ENCODE results near the gene CDKN1B. TPM values are rescaled to one million over a fixed set of nuclear protein-coding genes. Genes with fewer than 3 reads are reported as not detected.

CDKN1B gene
- total and polyA plus RNA-seq, 2 of the 13 experiments (the other 11 are each of a cell fraction or from before 2014, with no cell fraction given) = 20.1 to 37.2 TPM

DNA sequence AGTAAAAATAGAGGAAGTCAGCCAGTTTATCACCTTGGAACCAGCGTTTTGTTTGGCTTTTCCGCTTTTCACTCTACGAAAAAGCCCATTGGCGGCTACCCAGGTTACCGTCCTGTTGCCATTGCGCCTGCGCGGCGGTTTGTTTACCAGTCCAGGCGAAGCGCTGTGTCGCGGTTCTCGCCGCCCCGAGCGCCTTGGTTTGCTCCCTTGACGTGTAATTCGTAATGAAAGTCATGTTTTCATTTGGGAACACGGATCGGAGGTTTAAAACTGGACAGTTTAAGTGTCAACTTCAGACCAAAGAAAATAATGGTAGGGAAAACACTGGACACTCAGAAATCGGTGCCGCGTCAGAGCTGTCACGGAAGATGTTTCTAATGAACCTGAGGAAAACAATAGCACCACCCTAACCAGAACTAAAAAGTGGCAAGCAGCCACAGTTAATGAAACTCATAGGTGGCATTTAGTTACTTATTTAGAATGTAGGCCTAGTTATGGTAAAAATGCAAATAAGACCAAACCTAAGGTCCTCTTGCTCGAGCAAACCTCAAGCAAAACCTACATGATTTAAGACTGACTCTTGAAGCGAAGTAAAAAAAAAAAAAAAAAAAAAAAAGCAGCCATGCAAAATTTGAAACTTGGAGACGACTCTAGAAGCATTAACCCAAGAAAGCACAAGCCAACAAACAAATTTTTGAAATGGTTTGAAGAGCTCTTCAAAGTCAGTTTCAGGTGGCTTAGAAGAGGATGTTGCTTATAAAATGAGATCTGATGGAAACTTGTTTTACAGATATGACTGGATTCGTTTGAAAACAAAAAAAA lies 20.4 kb upstream of the CDKN1B start (continued):
- TF ChIP-seq, protein P1, sequence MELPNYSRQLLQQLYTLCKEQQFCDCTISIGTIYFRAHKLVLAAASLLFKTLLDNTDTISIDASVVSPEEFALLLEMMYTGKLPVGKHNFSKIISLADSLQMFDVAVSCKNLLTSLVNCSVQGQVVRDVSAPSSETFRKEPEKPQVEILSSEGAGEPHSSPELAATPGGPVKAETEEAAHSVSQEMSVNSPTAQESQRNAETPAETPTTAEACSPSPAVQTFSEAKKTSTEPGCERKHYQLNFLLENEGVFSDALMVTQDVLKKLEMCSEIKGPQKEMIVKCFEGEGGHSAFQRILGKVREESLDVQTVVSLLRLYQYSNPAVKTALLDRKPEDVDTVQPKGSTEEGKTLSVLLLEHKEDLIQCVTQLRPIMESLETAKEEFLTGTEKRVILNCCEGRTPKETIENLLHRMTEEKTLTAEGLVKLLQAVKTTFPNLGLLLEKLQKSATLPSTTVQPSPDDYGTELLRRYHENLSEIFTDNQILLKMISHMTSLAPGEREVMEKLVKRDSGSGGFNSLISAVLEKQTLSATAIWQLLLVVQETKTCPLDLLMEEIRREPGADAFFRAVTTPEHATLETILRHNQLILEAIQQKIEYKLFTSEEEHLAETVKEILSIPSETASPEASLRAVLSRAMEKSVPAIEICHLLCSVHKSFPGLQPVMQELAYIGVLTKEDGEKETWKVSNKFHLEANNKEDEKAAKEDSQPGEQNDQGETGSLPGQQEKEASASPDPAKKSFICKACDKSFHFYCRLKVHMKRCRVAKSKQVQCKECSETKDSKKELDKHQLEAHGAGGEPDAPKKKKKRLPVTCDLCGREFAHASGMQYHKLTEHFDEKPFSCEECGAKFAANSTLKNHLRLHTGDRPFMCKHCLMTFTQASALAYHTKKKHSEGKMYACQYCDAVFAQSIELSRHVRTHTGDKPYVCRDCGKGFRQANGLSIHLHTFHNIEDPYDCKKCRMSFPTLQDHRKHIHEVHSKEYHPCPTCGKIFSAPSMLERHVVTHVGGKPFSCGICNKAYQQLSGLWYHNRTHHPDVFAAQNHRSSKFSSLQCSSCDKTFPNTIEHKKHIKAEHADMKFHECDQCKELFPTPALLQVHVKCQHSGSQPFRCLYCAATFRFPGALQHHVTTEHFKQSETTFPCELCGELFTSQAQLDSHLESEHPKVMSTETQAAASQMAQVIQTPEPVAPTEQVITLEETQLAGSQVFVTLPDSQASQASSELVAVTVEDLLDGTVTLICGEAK (IDR thresholded peaks at IDR 0.05) = no peak
- TF ChIP-seq, protein P1 (CRISPR knock-in tag; IDR thresholded peaks at IDR 0.05) = no peak
- TF ChIP-seq ZNF383 (CRISPR knock-in tag; IDR thresholded peaks at IDR 0.05; ENCODE audit: borderline replicate concordance) (no peak), ZBTB21 (CRISPR knock-in tag; IDR thresholded peaks at IDR 0.05) (0 out of 2 replicates have a peak, but pooled peaks have one; percentile 17), BRCA1 (CRISPR knock-in tag; IDR thresholded peaks at IDR 0.05) (no peak), PHF20 (CRISPR knock-in tag; IDR thresholded peaks at IDR 0.05) (no peak), ATAD3A (CRISPR knock-in tag; IDR thresholded peaks at IDR 0.05) (no peak), KLF15 (CRISPR knock-in tag; IDR thresholded peaks at IDR 0.05; ENCODE audit: borderline replicate concordance) (no peak), HNRNPLL (IDR thresholded peaks at IDR 0.05; ENCODE audit: low read depth, low read length, poor library complexity, severe bottlenecking) (peak; percentile 77)
- TF ChIP-seq, protein P2, sequence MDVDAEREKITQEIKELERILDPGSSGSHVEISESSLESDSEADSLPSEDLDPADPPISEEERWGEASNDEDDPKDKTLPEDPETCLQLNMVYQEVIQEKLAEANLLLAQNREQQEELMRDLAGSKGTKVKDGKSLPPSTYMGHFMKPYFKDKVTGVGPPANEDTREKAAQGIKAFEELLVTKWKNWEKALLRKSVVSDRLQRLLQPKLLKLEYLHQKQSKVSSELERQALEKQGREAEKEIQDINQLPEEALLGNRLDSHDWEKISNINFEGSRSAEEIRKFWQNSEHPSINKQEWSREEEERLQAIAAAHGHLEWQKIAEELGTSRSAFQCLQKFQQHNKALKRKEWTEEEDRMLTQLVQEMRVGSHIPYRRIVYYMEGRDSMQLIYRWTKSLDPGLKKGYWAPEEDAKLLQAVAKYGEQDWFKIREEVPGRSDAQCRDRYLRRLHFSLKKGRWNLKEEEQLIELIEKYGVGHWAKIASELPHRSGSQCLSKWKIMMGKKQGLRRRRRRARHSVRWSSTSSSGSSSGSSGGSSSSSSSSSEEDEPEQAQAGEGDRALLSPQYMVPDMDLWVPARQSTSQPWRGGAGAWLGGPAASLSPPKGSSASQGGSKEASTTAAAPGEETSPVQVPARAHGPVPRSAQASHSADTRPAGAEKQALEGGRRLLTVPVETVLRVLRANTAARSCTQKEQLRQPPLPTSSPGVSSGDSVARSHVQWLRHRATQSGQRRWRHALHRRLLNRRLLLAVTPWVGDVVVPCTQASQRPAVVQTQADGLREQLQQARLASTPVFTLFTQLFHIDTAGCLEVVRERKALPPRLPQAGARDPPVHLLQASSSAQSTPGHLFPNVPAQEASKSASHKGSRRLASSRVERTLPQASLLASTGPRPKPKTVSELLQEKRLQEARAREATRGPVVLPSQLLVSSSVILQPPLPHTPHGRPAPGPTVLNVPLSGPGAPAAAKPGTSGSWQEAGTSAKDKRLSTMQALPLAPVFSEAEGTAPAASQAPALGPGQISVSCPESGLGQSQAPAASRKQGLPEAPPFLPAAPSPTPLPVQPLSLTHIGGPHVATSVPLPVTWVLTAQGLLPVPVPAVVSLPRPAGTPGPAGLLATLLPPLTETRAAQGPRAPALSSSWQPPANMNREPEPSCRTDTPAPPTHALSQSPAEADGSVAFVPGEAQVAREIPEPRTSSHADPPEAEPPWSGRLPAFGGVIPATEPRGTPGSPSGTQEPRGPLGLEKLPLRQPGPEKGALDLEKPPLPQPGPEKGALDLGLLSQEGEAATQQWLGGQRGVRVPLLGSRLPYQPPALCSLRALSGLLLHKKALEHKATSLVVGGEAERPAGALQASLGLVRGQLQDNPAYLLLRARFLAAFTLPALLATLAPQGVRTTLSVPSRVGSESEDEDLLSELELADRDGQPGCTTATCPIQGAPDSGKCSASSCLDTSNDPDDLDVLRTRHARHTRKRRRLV (CRISPR knock-in tag; IDR thresholded peaks at IDR 0.05) = no peak
- TF ChIP-seq, protein P3, sequence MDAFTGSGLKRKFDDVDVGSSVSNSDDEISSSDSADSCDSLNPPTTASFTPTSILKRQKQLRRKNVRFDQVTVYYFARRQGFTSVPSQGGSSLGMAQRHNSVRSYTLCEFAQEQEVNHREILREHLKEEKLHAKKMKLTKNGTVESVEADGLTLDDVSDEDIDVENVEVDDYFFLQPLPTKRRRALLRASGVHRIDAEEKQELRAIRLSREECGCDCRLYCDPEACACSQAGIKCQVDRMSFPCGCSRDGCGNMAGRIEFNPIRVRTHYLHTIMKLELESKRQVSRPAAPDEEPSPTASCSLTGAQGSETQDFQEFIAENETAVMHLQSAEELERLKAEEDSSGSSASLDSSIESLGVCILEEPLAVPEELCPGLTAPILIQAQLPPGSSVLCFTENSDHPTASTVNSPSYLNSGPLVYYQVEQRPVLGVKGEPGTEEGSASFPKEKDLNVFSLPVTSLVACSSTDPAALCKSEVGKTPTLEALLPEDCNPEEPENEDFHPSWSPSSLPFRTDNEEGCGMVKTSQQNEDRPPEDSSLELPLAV (CRISPR knock-in tag; conservative IDR thresholded peaks at IDR 0.05; ENCODE audit: low read depth) = no peak
- TF ChIP-seq, protein P4, sequence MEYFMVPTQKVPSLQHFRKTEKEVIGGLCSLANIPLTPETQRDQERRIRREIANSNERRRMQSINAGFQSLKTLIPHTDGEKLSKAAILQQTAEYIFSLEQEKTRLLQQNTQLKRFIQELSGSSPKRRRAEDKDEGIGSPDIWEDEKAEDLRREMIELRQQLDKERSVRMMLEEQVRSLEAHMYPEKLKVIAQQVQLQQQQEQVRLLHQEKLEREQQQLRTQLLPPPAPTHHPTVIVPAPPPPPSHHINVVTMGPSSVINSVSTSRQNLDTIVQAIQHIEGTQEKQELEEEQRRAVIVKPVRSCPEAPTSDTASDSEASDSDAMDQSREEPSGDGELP (IDR thresholded peaks at IDR 0.05; ENCODE audit: borderline replicate concordance, low read depth) = no peak
